Lower lobe of right lung (tissue), 2 donors: ENCODE data around the gene AGFG1. TPM values are rescaled to one million over a fixed set of nuclear protein-coding genes. Genes with fewer than 3 reads are reported as not detected.

Experiments
- ATAC-seq, 2 donors: fragments of 200-7000 bp; cut with Tn5 transposase; one replicate each; pipeline ENCODE4 v1.9.1; 2020 to 2022; ENCODE audit warnings: mild to moderate bottlenecking in 2 of 2, moderate library complexity in 2 of 2
- DNase-seq: peaks from one replicate; pipeline ENCODE4 v3.0.0-alpha.2; 2020
- H3K27ac ChIP-seq: fragments of 200-600 bp; one replicate; pipeline ENCODE4 v1.8.0; 2022
- H3K27me3 ChIP-seq: fragments of 200-600 bp; one replicate; pipeline ENCODE4 v1.8.0; 2022; ENCODE audit warnings: low read depth
- H3K36me3 ChIP-seq: fragments of 200-600 bp; one replicate; pipeline ENCODE4 v1.8.0; 2022; ENCODE audit warnings: mild to moderate bottlenecking
- H3K4me1 ChIP-seq: fragments of 200-600 bp; one replicate; pipeline ENCODE4 v1.8.0; 2022
- H3K4me3 ChIP-seq: fragments of 200-600 bp; one replicate; pipeline ENCODE4 v1.8.0; 2022; ENCODE audit warnings: mild to moderate bottlenecking
- H3K9me3 ChIP-seq: fragments of 200-600 bp; one replicate; pipeline ENCODE4 v1.8.0; 2022
- CTCF ChIP-seq: fragments of 200-600 bp; IDR thresholded peaks from one replicate; pipeline ENCODE4 v1.8.0; 2022; ENCODE audit warnings: antibody characterized with exemption, mild to moderate bottlenecking
- intact Hi-C: fragments of 100-400 bp; cut with DNase I; formaldehyde crosslinking; loops from one replicate; pipeline ENCODE4 v1.11.0; 2022
- total RNA-seq: library from RNA; stranded (reverse); fragmentation: NEBNext Ultra II Directional; extraction: Animal tissue kit (Norgen Biotek cat#: 25700); gene quantifications from one replicate; pipeline ENCODE4 v1.2.1, GENCODE V29; 2021
- donor health status: DM: no; HTN: yes; CAD: no; lungs with severe emphysema.

The AGFG1 gene
- total RNA-seq, 1 donor from 2014 or later, result 100 TPM

GRCh38 chr2:227485429-227485828, 13.5 kb downstream of the AGFG1 start:
- intact Hi-C loops, result no loop called here
- no peak overlapping the region for H3K27ac ChIP-seq
- DNase-seq (no peak), ATAC-seq (no peak)
- no peaks in the 10 kb centered on the region for H3K36me3 ChIP-seq
- no peak for TF ChIP-seq CTCF
- peaks cover 5% of the 10 kb centered on the region for H3K9me3 ChIP-seq
- H3K4me3 ChIP-seq, result no peak overlapping the region
- H3K4me1 ChIP-seq, result peaks cover 24% of the 10 kb centered on the region
- H3K27me3 ChIP-seq, result no peaks in the 10 kb centered on the region

- intact Hi-C loops, result no loop called here
Measured at GRCh38 chr2:227486688-227487087, 14.7 kb downstream of the AGFG1 start.

GRCh38 chr2:227488045-227488444, 16.1 kb downstream of the AGFG1 start:
- H3K9me3 ChIP-seq, result peaks cover 5% of the 10 kb centered on the region
- H3K36me3 ChIP-seq, result peaks cover 8% of the 10 kb centered on the region
- DNase-seq, result no peak
- H3K4me3 ChIP-seq, result no peak overlapping the region
- no peak for ATAC-seq
- TF ChIP-seq CTCF, result no peak
- no peaks in the 10 kb centered on the region for H3K27me3 ChIP-seq
- no peak overlapping the region for H3K27ac ChIP-seq
- intact Hi-C loops, result no loop called here
- H3K4me1 ChIP-seq, result peaks cover 8% of the 10 kb centered on the region

More at GRCh38 chr2:227486688-227487087, 14.7 kb downstream of the AGFG1 start:
- Histone ChIP-seq H3K27me3 (no peaks in the 10 kb centered on the region), H3K27ac (no peak overlapping the region), H3K36me3 (no peaks in the 10 kb centered on the region), H3K4me3 (no peak overlapping the region), H3K9me3 (peaks cover 5% of the 10 kb centered on the region), H3K4me1 (peaks cover 15% of the 10 kb centered on the region)
- DNase-seq, result no peak
- TF ChIP-seq CTCF, result no peak
- ATAC-seq, result no peak

GRCh38 chr2:227491386-227491785, 19.4 kb downstream of the AGFG1 start:
- no peak overlapping the region for H3K4me3 ChIP-seq
- no peaks in the 10 kb centered on the region for H3K9me3 ChIP-seq
- peaks cover 5% of the 10 kb centered on the region for H3K4me1 ChIP-seq
- intact Hi-C loops, result no loop called here
- H3K27ac ChIP-seq, result no peak overlapping the region
- DNase-seq (no peak), ATAC-seq (no peak)
- H3K36me3 ChIP-seq, result peaks cover 30% of the 10 kb centered on the region
- H3K27me3 ChIP-seq, result no peaks in the 10 kb centered on the region
- TF ChIP-seq CTCF, result no peak

- no peak overlapping the region for H3K27ac ChIP-seq
- ATAC-seq, result no peak
- H3K27me3 ChIP-seq, result no peaks in the 10 kb centered on the region
- H3K4me1 ChIP-seq, result peaks cover 3% of the 10 kb centered on the region
- no peak overlapping the region for H3K4me3 ChIP-seq
- peaks cover 30% of the 10 kb centered on the region for H3K36me3 ChIP-seq
- no peaks in the 10 kb centered on the region for H3K9me3 ChIP-seq
- no peak for DNase-seq
- intact Hi-C loops, result no loop called here
- TF ChIP-seq CTCF, result no peak
Measured at GRCh38 chr2:227493524-227493923, 21.6 kb downstream of the AGFG1 start.

GRCh38 chr2:227497158-227497557, 25.2 kb downstream of the AGFG1 start:
- Histone ChIP-seq H3K27me3 (no peaks in the 10 kb centered on the region), H3K9me3 (no peaks in the 10 kb centered on the region), H3K4me3 (no peak overlapping the region), H3K27ac (no peak overlapping the region), H3K4me1 (no peaks in the 10 kb centered on the region), H3K36me3 (peaks cover 30% of the 10 kb centered on the region)
- intact Hi-C loops, result no loop called here
- DNase-seq, result no peak
- TF ChIP-seq CTCF, result no peak
- no peak for ATAC-seq
